ENCODE measurements around the gene ASCL4. TPM values are rescaled to one million over a fixed set of nuclear protein-coding genes. Genes with fewer than 3 reads are reported as not detected.

The ASCL4 gene
- total RNA-seq, 1 donor from 2014 or later = not detected

DNA sequence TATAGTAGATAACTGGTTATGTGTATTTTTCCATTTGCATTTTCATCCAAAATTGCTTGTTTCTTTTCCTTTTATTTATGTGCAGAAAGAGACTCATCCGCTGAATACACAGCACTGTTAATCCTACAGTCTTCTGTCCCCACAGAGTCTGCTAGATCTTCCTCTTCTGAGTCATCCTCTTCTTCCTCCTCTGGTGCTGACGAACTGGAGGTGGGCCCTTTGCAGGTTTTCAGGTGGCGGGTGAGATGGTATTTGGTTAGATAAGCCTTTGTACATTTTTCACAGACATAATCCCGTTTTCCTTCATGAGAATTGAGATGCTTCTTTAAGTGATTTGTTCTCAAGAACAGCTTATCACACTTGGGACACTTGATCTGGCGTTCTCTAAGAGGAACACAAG is 40.4 kb upstream of the ASCL4 start:
- H3K36me3 ChIP-seq (ENCODE audit: control insufficient read depth, insufficient read depth, low read length) = peaks cover 12% of the 10 kb centered on the region
- H3K27me3 ChIP-seq (ENCODE audit: control insufficient read depth, insufficient read depth, low read length) = no peaks in the 10 kb centered on the region
- FAIRE-seq = no peak
- no peak overlapping the region for H3K4me3 ChIP-seq (ENCODE audit: low read depth, low read length)
- DNase-seq (ENCODE audit: low read depth) = no peak
- TF ChIP-seq, protein P1, sequence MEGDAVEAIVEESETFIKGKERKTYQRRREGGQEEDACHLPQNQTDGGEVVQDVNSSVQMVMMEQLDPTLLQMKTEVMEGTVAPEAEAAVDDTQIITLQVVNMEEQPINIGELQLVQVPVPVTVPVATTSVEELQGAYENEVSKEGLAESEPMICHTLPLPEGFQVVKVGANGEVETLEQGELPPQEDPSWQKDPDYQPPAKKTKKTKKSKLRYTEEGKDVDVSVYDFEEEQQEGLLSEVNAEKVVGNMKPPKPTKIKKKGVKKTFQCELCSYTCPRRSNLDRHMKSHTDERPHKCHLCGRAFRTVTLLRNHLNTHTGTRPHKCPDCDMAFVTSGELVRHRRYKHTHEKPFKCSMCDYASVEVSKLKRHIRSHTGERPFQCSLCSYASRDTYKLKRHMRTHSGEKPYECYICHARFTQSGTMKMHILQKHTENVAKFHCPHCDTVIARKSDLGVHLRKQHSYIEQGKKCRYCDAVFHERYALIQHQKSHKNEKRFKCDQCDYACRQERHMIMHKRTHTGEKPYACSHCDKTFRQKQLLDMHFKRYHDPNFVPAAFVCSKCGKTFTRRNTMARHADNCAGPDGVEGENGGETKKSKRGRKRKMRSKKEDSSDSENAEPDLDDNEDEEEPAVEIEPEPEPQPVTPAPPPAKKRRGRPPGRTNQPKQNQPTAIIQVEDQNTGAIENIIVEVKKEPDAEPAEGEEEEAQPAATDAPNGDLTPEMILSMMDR (IDR thresholded peaks at IDR 0.05; ENCODE audit: insufficient read depth, low read length, severe bottlenecking) = no peak

DNA sequence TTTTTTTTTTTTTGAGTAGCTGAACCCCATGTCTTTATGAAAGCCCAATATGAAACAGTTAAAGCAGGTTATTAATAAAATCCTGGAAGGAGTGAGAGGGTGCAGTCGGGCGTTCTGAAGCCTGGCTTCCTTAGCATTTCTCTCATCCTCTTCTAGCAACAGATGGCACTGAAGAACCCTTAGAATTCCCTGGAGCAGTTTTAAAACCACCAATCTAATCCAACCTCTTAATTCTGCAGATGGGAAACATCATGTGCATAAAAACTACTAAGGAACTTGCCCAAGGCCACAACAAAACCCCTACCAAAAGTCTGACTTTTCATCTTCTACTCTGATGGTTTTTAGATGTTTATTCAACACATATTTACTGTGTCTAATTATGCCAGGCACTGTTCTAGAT is 38.7 kb upstream of the ASCL4 start:
- no peaks in the 10 kb centered on the region for H3K27me3 ChIP-seq (ENCODE audit: control insufficient read depth, insufficient read depth, low read length)
- FAIRE-seq (no peak), DNase-seq (ENCODE audit: low read depth) (no peak)
- H3K36me3 ChIP-seq (ENCODE audit: control insufficient read depth, insufficient read depth, low read length) = peaks cover 18% of the 10 kb centered on the region
- TF ChIP-seq, protein P1 (IDR thresholded peaks at IDR 0.05; ENCODE audit: insufficient read depth, low read length, severe bottlenecking) = no peak
- no peak overlapping the region for H3K4me3 ChIP-seq (ENCODE audit: low read depth, low read length)

DNA sequence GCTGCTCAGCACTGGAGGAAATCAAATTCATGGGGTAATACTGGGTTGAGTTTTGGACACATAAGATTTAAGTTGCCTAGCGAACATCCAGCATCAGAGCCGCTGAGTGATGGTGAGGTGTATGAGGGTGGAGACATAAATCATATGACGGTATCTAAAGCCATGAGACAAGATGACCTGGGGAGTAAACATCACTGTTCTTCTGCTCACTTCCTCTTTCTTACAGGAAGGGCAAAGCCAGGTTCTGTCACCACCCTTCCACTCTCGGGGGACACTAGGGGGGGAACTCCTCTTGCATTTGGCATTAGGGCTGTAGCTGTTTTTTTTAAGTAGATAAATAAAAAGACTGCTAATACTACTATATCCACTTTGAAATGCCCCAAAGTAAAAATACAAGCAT is 37.6 kb upstream of the ASCL4 start:
- no peak overlapping the region for H3K4me3 ChIP-seq (ENCODE audit: low read depth, low read length)
- TF ChIP-seq, protein P1 (IDR thresholded peaks at IDR 0.05; ENCODE audit: insufficient read depth, low read length, severe bottlenecking) = no peak
- no peaks in the 10 kb centered on the region for H3K27me3 ChIP-seq (ENCODE audit: control insufficient read depth, insufficient read depth, low read length)
- peaks cover 22% of the 10 kb centered on the region for H3K36me3 ChIP-seq (ENCODE audit: control insufficient read depth, insufficient read depth, low read length)
- FAIRE-seq (no peak), DNase-seq (ENCODE audit: low read depth) (no peak)

DNA sequence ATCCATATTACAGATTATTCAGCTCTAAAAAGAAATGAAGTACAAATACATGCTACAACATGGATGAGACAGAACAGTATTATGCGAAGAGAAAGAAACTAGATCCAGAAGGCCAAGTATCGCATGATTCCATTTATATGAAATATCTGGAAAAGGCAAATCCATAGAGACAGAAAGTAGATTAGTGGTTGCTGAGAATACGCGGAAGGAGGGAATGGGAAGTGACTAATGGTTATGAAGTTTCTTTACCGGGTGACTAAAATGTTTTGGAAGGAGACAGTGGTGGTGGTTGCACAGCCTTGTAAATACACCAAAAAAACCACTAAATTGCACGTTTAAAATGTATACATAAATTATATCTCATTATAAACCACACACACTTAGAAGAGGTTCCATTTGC is 26.0 kb upstream of the ASCL4 start:
- Histone ChIP-seq H3K27me3 (ENCODE audit: control insufficient read depth, insufficient read depth, low read length) (no peaks in the 10 kb centered on the region), H3K4me3 (ENCODE audit: low read depth, low read length) (no peak overlapping the region), H3K36me3 (ENCODE audit: control insufficient read depth, insufficient read depth, low read length) (peaks cover 17% of the 10 kb centered on the region)
- peak; percentile 75 for DNase-seq (ENCODE audit: low read depth)
- no peak for FAIRE-seq
- TF ChIP-seq, protein P1 (IDR thresholded peaks at IDR 0.05; ENCODE audit: insufficient read depth, low read length, severe bottlenecking) = no peak

DNA sequence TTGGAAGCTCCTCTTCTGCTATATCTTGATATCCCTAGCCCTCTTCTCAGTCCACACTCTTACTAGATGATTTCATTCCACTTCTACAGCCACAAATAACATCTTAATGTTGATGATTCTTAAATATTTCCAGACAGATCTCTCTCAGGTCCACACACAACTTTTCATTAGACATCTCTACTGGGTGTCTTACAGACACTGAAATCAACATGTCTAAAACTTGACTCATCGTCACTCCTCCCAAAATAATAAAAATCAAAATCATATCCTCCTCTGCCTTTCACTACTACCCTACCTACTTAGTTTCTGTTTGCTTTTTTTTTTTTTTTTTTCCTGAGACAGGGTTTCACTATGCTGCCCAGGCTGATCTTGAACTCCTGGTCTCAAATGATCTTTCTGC is 25.4 kb upstream of the ASCL4 start:
- FAIRE-seq (no peak), DNase-seq (ENCODE audit: low read depth) (peak; percentile 71)
- TF ChIP-seq, protein P1 (IDR thresholded peaks at IDR 0.05; ENCODE audit: insufficient read depth, low read length, severe bottlenecking) = no peak
- no peaks in the 10 kb centered on the region for H3K27me3 ChIP-seq (ENCODE audit: control insufficient read depth, insufficient read depth, low read length)
- H3K4me3 ChIP-seq (ENCODE audit: low read depth, low read length) = no peak overlapping the region
- peaks cover 17% of the 10 kb centered on the region for H3K36me3 ChIP-seq (ENCODE audit: control insufficient read depth, insufficient read depth, low read length)

DNA sequence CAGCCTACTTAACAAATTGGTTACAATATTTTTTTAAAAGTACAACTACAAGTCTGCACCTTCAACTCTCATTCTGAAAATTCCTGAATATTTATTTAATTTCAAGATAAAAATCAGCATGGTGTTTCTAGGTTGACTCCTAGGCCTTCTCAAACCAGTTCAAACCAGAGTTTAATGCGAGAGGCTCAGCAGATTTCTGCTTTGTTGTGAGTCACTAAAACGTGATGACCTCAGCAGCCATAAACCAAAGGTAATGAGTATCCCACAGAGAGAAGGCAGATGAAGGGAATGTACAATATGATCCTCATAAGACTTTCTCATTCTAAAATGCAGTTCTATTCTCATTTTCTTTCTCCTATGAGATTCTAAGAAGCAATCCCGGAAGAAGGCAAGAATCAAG is 15.1 kb upstream of the ASCL4 start:
- TF ChIP-seq, protein P1 (IDR thresholded peaks at IDR 0.05; ENCODE audit: insufficient read depth, low read length, severe bottlenecking) = no peak
- Histone ChIP-seq H3K27me3 (ENCODE audit: control insufficient read depth, insufficient read depth, low read length) (no peaks in the 10 kb centered on the region), H3K4me3 (ENCODE audit: low read depth, low read length) (peak overlapping the region; percentile 57), H3K36me3 (ENCODE audit: control insufficient read depth, insufficient read depth, low read length) (peaks cover 9% of the 10 kb centered on the region)
- no peak for FAIRE-seq
- DNase-seq (ENCODE audit: low read depth) = peak; percentile 88

All from bronchial epithelial cell (primary cell).